Stimulated activated CD4-positive, alpha-beta T cell treated with anti-CD3 and anti-CD28 coated beads, Interleukin-15, amount 100 ng/mL, for 24 hours (primary cell): ENCODE data around the gene CAMK2D.

Experiments used
- DNase-seq: peaks from one replicate; pipeline ENCODE4 v3.0.0-alpha.2; 2020

Gene CAMK2D

GRCh38 chr4:113504422-113504821 lies 257.1 kb downstream of the CAMK2D start:
- DNase-seq, result no peak

- DNase-seq, result no peak
These were observed 257.8 kb downstream of the CAMK2D start for GRCh38 chr4:113503691-113504090.

- DNase-seq, result no peak
These were observed 258.6 kb downstream of the CAMK2D start for GRCh38 chr4:113502906-113503305.

GRCh38 chr4:113502476-113502875 lies 259.1 kb downstream of the CAMK2D start:
- no peak for DNase-seq

GRCh38 chr4:113500424-113500823 lies 261.1 kb downstream of the CAMK2D start:
- no peak for DNase-seq

- no peak for DNase-seq
These were observed 261.8 kb downstream of the CAMK2D start for GRCh38 chr4:113499696-113500095.

GRCh38 chr4:113499166-113499565 lies 262.4 kb downstream of the CAMK2D start:
- no peak for DNase-seq

- no peak for DNase-seq
These were observed 264.2 kb downstream of the CAMK2D start for GRCh38 chr4:113497154-113497884.

- no peak for DNase-seq
These were observed 264.8 kb downstream of the CAMK2D start for GRCh38 chr4:113496698-113497097.

GRCh38 chr4:113495790-113496189 lies 265.7 kb downstream of the CAMK2D start:
- DNase-seq, result no peak

- DNase-seq, result no peak
These were observed 278.4 kb downstream of the CAMK2D start for GRCh38 chr4:113483131-113483530.

GRCh38 chr4:113482325-113482724 lies 279.2 kb downstream of the CAMK2D start:
- DNase-seq, result no peak

- DNase-seq, result no peak
These were observed 279.7 kb downstream of the CAMK2D start for GRCh38 chr4:113481820-113482219.

- DNase-seq, result no peak
These were observed 281.4 kb downstream of the CAMK2D start for GRCh38 chr4:113480109-113480508.

- no peak for DNase-seq
These were observed 283.5 kb downstream of the CAMK2D start for GRCh38 chr4:113478032-113478431.

- peak; percentile 56 for DNase-seq
These were observed 284.7 kb downstream of the CAMK2D start for GRCh38 chr4:113476800-113477199.

- peak; percentile 42 for DNase-seq
These were observed 287.5 kb downstream of the CAMK2D start for GRCh38 chr4:113474017-113474416.

GRCh38 chr4:113472864-113473263 lies 288.7 kb downstream of the CAMK2D start:
- DNase-seq, result no peak

GRCh38 chr4:113471146-113471860 lies 290.2 kb downstream of the CAMK2D start:
- DNase-seq, result no peak

GRCh38 chr4:113469926-113470325 lies 291.6 kb downstream of the CAMK2D start:
- DNase-seq, result no peak

- DNase-seq, result no peak
These were observed 292.5 kb downstream of the CAMK2D start for GRCh38 chr4:113469023-113469390.

- peak; percentile 46 for DNase-seq
These were observed 293.1 kb downstream of the CAMK2D start for GRCh38 chr4:113468165-113469022.

GRCh38 chr4:113467581-113467980 lies 294.0 kb downstream of the CAMK2D start:
- no peak for DNase-seq

- DNase-seq, result no peak
These were observed 299.3 kb downstream of the CAMK2D start for GRCh38 chr4:113462286-113462685.
